HCT116 (cell line): ENCODE measurements around the gene AEBP2. TPM values are rescaled to one million over a fixed set of nuclear protein-coding genes. Genes with fewer than 3 reads are reported as not detected.

Experiments
- ATAC-seq: fragments of 200-7000 bp; cut with Tn5 transposase; 2 replicates; pipeline ENCODE4 v1.9.1; 2020; ENCODE audit warnings: mild to moderate bottlenecking, moderate library complexity
- BruUV-seq: library from RNA; stranded (reverse); fragments of 400-500 nt; replicated peaks from 2 replicates; lab custom pipeline; 2021; lab: Mats Ljungman, UMichigan
- CTCF ChIA-PET: fragments of 300-600 bp; sonication (Branson Sonifier 250); formaldehyde crosslinking; loops from one replicate; lab custom pipeline; 2021; ENCODE audit warnings: antibody characterized with exemption; lab: Charles Lee
- POLR2A ChIA-PET: fragments of 300-600, 350-600 bp; sonication (Branson Sonifier 250); formaldehyde crosslinking; loops from one replicate; lab custom pipeline; 2021; ENCODE audit warnings: antibody characterized with exemption; lab: Charles Lee
- RAD21 ChIA-PET, 2 experiments: fragments of 300-600 bp; sonication (Branson Sonifier 250); formaldehyde crosslinking; loops; one replicate each; lab custom pipeline; 2023; ENCODE audit warnings: low total read pairs in 2 of 2; ENCODE audit not compliant: uncharacterized antibody in 2 of 2, unreplicated experiment in 2 of 2, low non-redundant PET in 1 of 2; lab: Charles Lee
- DNase-seq: peaks from one replicate; pipeline ENCODE4 v3.0.0-alpha.2; 2010; ENCODE audit warnings: low read depth, low spot score
- H2AFZ ChIP-seq: fragments of 200-600 bp; shearing (Covaris generic), sonication (generic); 2 replicates; pipeline ENCODE4 v1.6.1; 2017; ENCODE audit warnings: low read depth, mixed run types, mixed read lengths, antibody characterized with exemption, low read length; ENCODE audit not compliant: poor library complexity, severe bottlenecking
- H3K27ac ChIP-seq: 2 replicates; pipeline ENCODE4 v1.5.1; 2012; ENCODE audit warnings: low read depth, low read length
- H3K27me3 ChIP-seq: fragments of 200-600 bp; sonication (generic); 2 replicates; pipeline ENCODE4 v1.6.1; 2016; ENCODE audit warnings: mixed run types, low read length, mixed read lengths; ENCODE audit not compliant: insufficient read depth
- H3K36me3 ChIP-seq, 2 experiments: fragments of 200-500 bp in 1 of 2; fragments of 200-600 bp in 1 of 2; sonication (Bioruptor generic) in 1 of 2; sonication (generic) in 1 of 2; 2 replicates each; pipeline versions ENCODE4 v1.5.1 to v1.6.1; 2014 to 2016; ENCODE audit warnings: low read length in 2 of 2, inconsistent platforms in 1 of 2, mixed read lengths in 1 of 2, mixed run types in 1 of 2; ENCODE audit not compliant: insufficient read depth in 2 of 2, control insufficient read depth in 1 of 2
- H3K4me1 ChIP-seq, 2 experiments: fragments of 200-600 bp in 1 of 2; sonication (generic) in 1 of 2; 2 replicates each; pipeline versions ENCODE4 v1.5.1 to v1.6.1; 2012 to 2017; ENCODE audit warnings: low read length in 2 of 2, inconsistent platforms in 1 of 2, mild to moderate bottlenecking in 1 of 2, mixed read lengths in 1 of 2, mixed run types in 1 of 2, moderate library complexity in 1 of 2; ENCODE audit not compliant: insufficient read depth in 2 of 2, control insufficient read depth in 1 of 2
- H3K4me2 ChIP-seq: fragments of 200-600 bp; sonication (generic); 2 replicates; pipeline ENCODE4 v1.6.1; 2017; ENCODE audit warnings: mixed run types, low read length, mixed read lengths
- H3K4me3 ChIP-seq, 2 experiments: fragments of 200-600 bp in 1 of 2; sonication (generic) in 1 of 2; replicated peaks in 1 of 2; 2 replicates each; pipeline ENCODE4 v1.5.1; 2011 to 2016; ENCODE audit warnings: low read length in 2 of 2, control low read depth in 1 of 2, low read depth in 1 of 2, mild to moderate bottlenecking in 1 of 2, mixed read lengths in 1 of 2, mixed run types in 1 of 2
- H3K79me2 ChIP-seq: fragments of 200-600 bp; sonication (generic); 2 replicates; pipeline ENCODE4 v1.6.1; 2017; ENCODE audit warnings: mild to moderate bottlenecking, mixed run types, low read length, moderate library complexity, mixed read lengths; ENCODE audit not compliant: insufficient read depth
- H3K9ac ChIP-seq: fragments of 200-600 bp; sonication (generic); 2 replicates; pipeline ENCODE4 v1.6.1; 2016; ENCODE audit warnings: low read length, mixed read lengths
- H3K9me2 ChIP-seq: fragments of 200-600 bp; sonication (generic), shearing (Covaris generic); 2 replicates; pipeline ENCODE4 v1.6.1; 2017; ENCODE audit warnings: mixed run types, mild to moderate bottlenecking, moderate library complexity; ENCODE audit not compliant: insufficient read depth
- H3K9me3 ChIP-seq, 2 experiments: fragments of 200-500 bp in 1 of 2; fragments of 200-600 bp in 1 of 2; sonication (Bioruptor generic) in 1 of 2; sonication (generic) in 1 of 2; 2 replicates each; pipeline ENCODE4 v1.6.1; 2014 to 2017; ENCODE audit warnings: low read length in 2 of 2, mixed read lengths in 2 of 2, inconsistent platforms in 1 of 2, low read depth in 1 of 2, mild to moderate bottlenecking in 1 of 2, mixed run types in 1 of 2, moderate library complexity in 1 of 2; ENCODE audit not compliant: control insufficient read depth in 1 of 2, insufficient read depth in 1 of 2
- H4K20me1 ChIP-seq: fragments of 200-600 bp; sonication (generic), shearing (Covaris generic); 2 replicates; pipeline ENCODE4 v1.6.1; 2017; ENCODE audit warnings: mixed run types, mild to moderate bottlenecking, moderate library complexity; ENCODE audit not compliant: insufficient read depth
- ATF3 ChIP-seq: IDR thresholded peaks from 2 replicates; pipeline ENCODE4 v1.6.1; 2012
- CBX3 ChIP-seq: IDR thresholded peaks from 2 replicates; pipeline ENCODE4 v1.6.1; 2012; ENCODE audit warnings: low read depth
- CEBPB ChIP-seq: IDR thresholded peaks from 2 replicates; pipeline ENCODE4 v1.6.1; 2012; ENCODE audit warnings: low read depth
- ELF1 ChIP-seq: IDR thresholded peaks from 2 replicates; pipeline ENCODE4 v1.6.1; 2012; ENCODE audit warnings: low read depth, borderline replicate concordance
- EZH2phosphoT487 ChIP-seq: fragments of 200-600 bp; IDR thresholded peaks from 2 replicates; pipeline ENCODE4 v1.6.1; 2018; ENCODE audit warnings: antibody characterized with exemption, borderline replicate concordance
- FOSL1 ChIP-seq: IDR thresholded peaks from 2 replicates; pipeline ENCODE4 v1.6.1; 2012; ENCODE audit warnings: low read depth
- MAX ChIP-seq: IDR thresholded peaks from 2 replicates; pipeline ENCODE4 v1.6.1; 2012
- POLR2A ChIP-seq: IDR thresholded peaks from 2 replicates; pipeline ENCODE4 v1.7.0; 2011; ENCODE audit warnings: borderline replicate concordance; ENCODE audit not compliant: insufficient read depth, insufficient read length; ENCODE audit errors: extremely low read depth
- POLR2AphosphoS5 ChIP-seq: IDR thresholded peaks from 2 replicates; pipeline ENCODE4 v1.6.1; 2011; ENCODE audit warnings: mild to moderate bottlenecking, low read depth, low read length, moderate library complexity
- REST ChIP-seq: IDR thresholded peaks from 2 replicates; pipeline ENCODE4 v1.6.1; 2012; ENCODE audit warnings: low read depth
- SP1 ChIP-seq: IDR thresholded peaks from 2 replicates; pipeline ENCODE4 v1.6.1; 2012; ENCODE audit warnings: low read depth
- TCF7L2 ChIP-seq: IDR thresholded peaks from 2 replicates; pipeline ENCODE4 v1.7.0; 2011; ENCODE audit warnings: borderline replicate concordance, inconsistent platforms; ENCODE audit not compliant: insufficient read depth, insufficient read length; ENCODE audit errors: extremely low read depth
- ZBTB33 ChIP-seq: IDR thresholded peaks from 2 replicates; pipeline ENCODE4 v1.6.1; 2011; ENCODE audit warnings: mild to moderate bottlenecking, low read length, moderate library complexity; ENCODE audit not compliant: insufficient replicate concordance; ENCODE audit errors: extremely low read depth
- ZFX ChIP-seq: fragments of 450-650 bp; IDR thresholded peaks from 2 replicates; pipeline ENCODE4 v1.6.1; 2017
- ZNF274 ChIP-seq: fragments of 200-500 bp; sonication (Bioruptor generic); IDR thresholded peaks from 2 replicates; pipeline ENCODE4 v1.6.1; 2014; ENCODE audit warnings: mild to moderate bottlenecking, low read depth, low read length, inconsistent platforms
- intact Hi-C: fragments of 100-400 bp; cut with micrococcal nuclease; formaldehyde crosslinking; loops from 2 replicates; pipeline ENCODE4 v1.10.0; 2022
- total RNA-seq: library from RNA; stranded (reverse); gene quantifications from one replicate; pipeline ENCODE4 v1.2.1, GENCODE V29; 2021; ENCODE audit not compliant: unreplicated experiment

AEBP2 gene
- total RNA-seq, 1 experiment from 2014 or later: 44.6 TPM

- ChIA-PET POLR2A (no interaction called here), RAD21 (no interaction called here), CTCF (no interaction called here)
- Histone ChIP-seq H3K4me3 (no peak overlapping the region), H3K36me3 (peaks cover 0 to 6% of the 10 kb centered on the region in 2 experiments; a peak in 2 of 4 replicates), H4K20me1 (no peaks in the 10 kb centered on the region), H3K27me3 (no peaks in the 10 kb centered on the region), H3K4me1 (no peaks in the 10 kb centered on the region), H2AFZ (no peak overlapping the region), H3K9me3 (no peaks in the 10 kb centered on the region), H3K79me2 (peaks cover 71% of the 10 kb centered on the region), H3K27ac (no peak overlapping the region), H3K9me2 (no peaks in the 10 kb centered on the region), H3K4me2 (no peak overlapping the region), H3K9ac (no peak overlapping the region)
- BruUV-seq: no TSS peak
- intact Hi-C loops: no loop called here
- no peak for TF ChIP-seq ZFX
- ATAC-seq: no peak
- DNase-seq: no peak
Observed at GRCh38 chr12:19496219-19496878, 57.1 kb downstream of the AEBP2 start.

- Histone ChIP-seq H3K4me1 (no peaks in the 10 kb centered on the region), H4K20me1 (no peaks in the 10 kb centered on the region), H3K27ac (no peak overlapping the region), H3K27me3 (no peaks in the 10 kb centered on the region), H3K36me3 (peaks cover 0 to 12% of the 10 kb centered on the region in 2 experiments; a peak in 2 of 4 replicates), H3K4me3 (no peak overlapping the region), H3K79me2 (peaks cover 71% of the 10 kb centered on the region), H3K9me2 (no peaks in the 10 kb centered on the region), H3K9me3 (no peaks in the 10 kb centered on the region), H3K4me2 (no peak overlapping the region), H3K9ac (no peak overlapping the region), H2AFZ (no peak overlapping the region)
- BruUV-seq: no TSS peak
- POLR2A ChIA-PET: no interaction called here
- intact Hi-C loops: no loop called here
- no peak for DNase-seq
- CTCF ChIA-PET: no interaction called here
- RAD21 ChIA-PET: no interaction called here
- ATAC-seq: no peak
- TF ChIP-seq MAX: no peak
- no peak for TF ChIP-seq POLR2AphosphoS5
- no peak for TF ChIP-seq ELF1
- no peak for TF ChIP-seq CEBPB
- no peak for TF ChIP-seq SP1
- no peak for TF ChIP-seq EZH2phosphoT487
- TF ChIP-seq TCF7L2: no peak
- TF ChIP-seq POLR2A: no peak
- no peak for TF ChIP-seq ZBTB33
- no peak for TF ChIP-seq FOSL1
- TF ChIP-seq ZNF274: no peak
- TF ChIP-seq ATF3: no peak
- no peak for TF ChIP-seq REST
- no peak for TF ChIP-seq CBX3
Observed at GRCh38 chr12:19498099-19498498, 58.8 kb downstream of the AEBP2 start.
